Erythroblast (primary cell): ENCODE data around the gene UBE2L6.
A peak's percentile ranks its signal among the peaks of the same experiment; 100 is the strongest.

Experiments used
- DNase-seq, 2 experiments: peaks; one replicate each; lab custom pipeline; 2025; lab: John Stamatoyannopoulos, UW
- GATA1 ChIP-seq: IDR thresholded peaks from 2 replicates; pipeline ENCODE4 v1.6.1; 2011; ENCODE audit warnings: low read depth, mild to moderate bottlenecking, control low read depth, low read length, moderate library complexity
- POLR2A ChIP-seq: IDR thresholded peaks from 2 replicates; pipeline ENCODE4 v1.6.1; 2011; ENCODE audit warnings: mild to moderate bottlenecking, low read length

UBE2L6 gene

DNA sequence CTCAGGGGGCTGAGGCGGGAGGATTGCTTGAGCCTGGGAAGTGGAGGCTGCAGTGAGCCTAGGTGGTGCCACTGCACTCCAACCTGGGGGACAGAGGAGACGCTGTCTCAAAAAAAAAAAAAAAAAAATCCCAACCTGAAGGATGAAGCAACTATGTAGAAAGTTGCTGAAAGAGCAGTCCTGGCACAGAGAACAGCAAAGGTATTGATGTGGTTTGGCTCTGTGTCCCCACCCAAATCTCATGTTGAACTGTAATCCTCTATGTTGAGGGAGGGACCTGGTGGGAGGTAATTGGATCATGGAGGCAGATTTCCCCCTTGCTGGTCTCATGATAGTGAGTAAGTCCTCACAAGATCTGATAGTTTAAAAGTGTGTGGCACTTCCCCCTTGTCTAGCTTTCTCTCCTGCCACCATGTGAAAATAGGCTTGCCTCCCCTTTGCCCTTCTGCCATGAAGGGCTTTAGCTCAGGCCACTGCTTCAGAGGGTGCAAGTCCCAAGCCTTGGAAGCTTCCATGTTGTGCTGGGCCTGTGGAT, 19.3 kb upstream of the UBE2L6 start:
- DNase-seq: no peak

GRCh38 chr11:57585301-57585700, 17.8 kb upstream of the UBE2L6 start:
- no peak for DNase-seq
- TF ChIP-seq GATA1: no peak
- TF ChIP-seq POLR2A: no peak

More for the DNA sequence above, 19.3 kb upstream of the UBE2L6 start:
- TF ChIP-seq POLR2A: no peak
- no peak for TF ChIP-seq GATA1

- TF ChIP-seq POLR2A (no peak), GATA1 (no peak)
- no peak for DNase-seq
Measured at GRCh38 chr11:57584341-57584740, 16.9 kb upstream of the UBE2L6 start.

DNA sequence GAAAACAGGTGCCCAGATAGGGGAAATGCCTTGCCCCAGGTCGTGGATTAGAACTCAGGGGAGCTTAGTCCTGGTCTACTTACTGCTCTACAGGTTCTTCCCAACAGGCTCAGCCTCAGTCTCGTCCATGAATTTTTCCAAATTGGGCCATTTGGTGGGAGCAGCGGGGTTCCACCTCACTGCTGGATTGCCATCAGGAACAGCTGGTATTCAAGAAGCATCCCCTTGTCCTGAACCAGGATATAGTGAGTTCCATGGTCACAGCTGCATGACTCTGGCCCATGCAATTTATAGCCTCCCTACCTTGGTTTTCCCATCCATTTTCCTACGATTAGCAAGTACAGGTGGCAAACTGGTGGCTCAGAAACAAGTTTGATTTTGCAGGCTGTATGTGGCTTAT, 6.6 kb upstream of the UBE2L6 start:
- TF ChIP-seq GATA1 (no peak), POLR2A (no peak)
- DNase-seq: no peak

DNA sequence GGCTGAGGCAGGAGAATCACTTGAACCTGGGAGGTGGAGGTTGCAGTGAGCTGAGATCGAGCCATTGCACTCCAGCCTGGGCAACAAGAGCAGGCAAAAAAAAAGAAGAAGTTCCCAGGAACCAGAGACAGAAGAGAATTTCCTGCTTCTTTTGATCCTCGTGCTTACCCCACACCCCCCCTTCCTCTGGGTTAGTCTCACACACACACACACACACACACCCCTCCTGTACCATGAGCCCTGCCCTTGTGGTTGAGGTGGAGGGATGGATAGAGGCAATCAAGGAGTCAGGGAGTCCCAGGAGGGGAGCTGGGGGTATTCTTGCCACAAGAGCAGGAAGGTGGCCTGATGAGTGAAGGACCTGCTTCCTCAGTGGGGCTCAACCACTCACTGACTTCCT, 4.1 kb upstream of the UBE2L6 start:
- no peak for DNase-seq
- no peak for TF ChIP-seq GATA1
- TF ChIP-seq POLR2A: no peak

GRCh38 chr11:57568330-57568766, 876 bp upstream of the UBE2L6 start:
- TF ChIP-seq POLR2A: no peak
- no peak for TF ChIP-seq GATA1
- peak; percentile 82 to 91 for DNase-seq

DNA sequence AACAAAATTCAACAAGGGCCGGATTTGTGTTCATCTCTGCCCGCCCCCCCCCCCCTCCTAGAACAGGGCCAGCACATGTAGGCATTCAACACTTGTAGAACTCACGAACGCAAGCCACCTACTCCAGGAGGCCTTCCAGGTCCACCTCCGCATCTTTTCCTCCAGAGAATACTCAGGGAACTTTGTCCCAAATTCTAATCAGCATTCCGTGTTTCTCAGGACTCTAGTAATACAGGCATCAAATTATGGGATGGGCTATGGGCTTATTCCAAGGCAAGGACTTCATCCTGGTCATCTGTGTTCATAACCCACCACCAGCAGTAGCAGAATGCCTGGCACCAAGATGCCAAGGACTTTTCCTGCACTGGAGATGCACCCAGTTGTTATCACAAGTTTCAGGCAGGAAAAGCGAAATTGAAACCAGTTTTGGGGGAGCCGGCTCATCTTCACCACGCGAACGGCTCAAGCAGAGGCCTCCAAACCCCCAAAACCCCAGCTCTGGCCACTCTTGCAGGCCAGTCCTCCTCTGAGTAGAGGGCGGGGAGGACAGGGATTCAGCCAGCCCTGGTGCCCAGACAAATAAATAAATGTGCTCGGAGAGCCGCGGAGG, 462 bp downstream of the UBE2L6 start:
- peak; percentile 63 to 73 for DNase-seq

DNA sequence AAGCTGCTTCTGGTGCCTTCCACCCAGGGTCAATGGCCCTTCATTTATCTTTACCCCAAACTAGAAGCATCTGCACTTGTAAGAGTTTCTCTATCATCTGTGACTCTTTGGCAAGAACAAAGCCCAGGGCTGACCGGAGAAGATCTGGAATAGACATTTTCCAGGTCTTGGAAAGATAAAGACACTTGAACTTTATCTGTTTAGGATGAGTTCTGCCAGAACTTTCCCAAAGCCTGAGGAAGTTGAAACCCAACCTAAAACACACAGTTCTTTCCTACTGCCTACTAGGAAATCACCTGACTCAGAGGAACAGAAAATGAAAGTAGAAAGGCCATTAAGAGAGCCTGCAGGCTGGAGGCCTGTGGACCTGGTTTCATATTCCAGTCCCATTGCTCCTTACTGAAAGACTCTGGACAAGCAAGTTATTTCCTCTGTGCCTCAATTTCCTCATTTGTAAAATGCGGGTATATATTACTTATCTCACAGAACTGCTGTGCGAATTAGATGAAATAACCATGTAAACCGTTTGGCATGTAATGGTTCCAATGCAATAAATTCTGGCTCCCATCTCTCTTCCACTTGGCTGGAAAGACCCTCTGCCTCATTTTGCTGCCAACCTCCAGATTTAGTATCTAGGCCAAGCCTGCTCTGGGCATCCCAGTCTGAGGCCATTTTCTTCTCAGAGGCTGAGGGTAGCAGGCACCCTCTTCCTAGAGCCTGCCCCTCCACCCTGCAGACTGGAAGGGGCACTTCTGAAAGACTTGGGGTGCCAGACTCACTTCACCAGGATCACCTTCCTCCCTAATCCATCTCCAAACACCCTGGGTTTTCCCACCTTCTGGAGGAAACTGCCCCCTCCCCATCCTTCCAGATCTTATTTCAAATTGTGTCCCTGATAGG, 1.2 kb downstream of the UBE2L6 start:
- TF ChIP-seq POLR2A: no peak
- no peak for TF ChIP-seq GATA1
- DNase-seq: peak; percentile 72 to 78

More for the DNA sequence above, 462 bp downstream of the UBE2L6 start:
- TF ChIP-seq GATA1 (no peak), POLR2A (no peak)

- TF ChIP-seq POLR2A (no peak), GATA1 (no peak)
- DNase-seq: peak; percentile 17 to 20
Measured at GRCh38 chr11:57562596-57562995, 4.9 kb downstream of the UBE2L6 start.

GRCh38 chr11:57560146-57560545, 7.3 kb downstream of the UBE2L6 start:
- DNase-seq: no peak
- no peak for TF ChIP-seq POLR2A
- TF ChIP-seq GATA1: no peak

- TF ChIP-seq GATA1 (no peak), POLR2A (no peak)
- no peak for DNase-seq
Measured at GRCh38 chr11:57556041-57556440, 11.4 kb downstream of the UBE2L6 start.

- TF ChIP-seq POLR2A (no peak), GATA1 (no peak)
- DNase-seq: no peak
Measured at GRCh38 chr11:57555393-57555792, 12.1 kb downstream of the UBE2L6 start.

DNA sequence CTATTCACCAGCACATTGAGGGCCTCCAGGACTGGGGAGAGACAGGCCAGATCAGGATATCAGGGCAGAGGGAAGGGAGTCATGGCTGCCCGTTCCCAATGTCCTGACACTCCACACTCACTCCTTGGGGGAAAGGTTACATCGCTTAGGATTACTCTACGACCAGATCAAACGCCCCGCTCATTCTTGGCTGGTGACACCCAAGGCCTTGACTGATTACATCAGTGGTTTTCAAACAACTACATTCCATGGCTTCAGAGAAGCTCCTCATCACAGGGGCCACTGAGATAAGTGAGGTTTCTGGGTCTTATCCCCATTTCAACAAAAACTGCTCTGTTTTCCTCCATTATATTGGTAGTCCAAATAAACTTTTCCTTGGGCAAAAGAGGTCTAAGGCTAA, 15.0 kb downstream of the UBE2L6 start:
- TF ChIP-seq POLR2A (no peak), GATA1 (no peak)
- peak; percentile 15 to 26 for DNase-seq

DNA sequence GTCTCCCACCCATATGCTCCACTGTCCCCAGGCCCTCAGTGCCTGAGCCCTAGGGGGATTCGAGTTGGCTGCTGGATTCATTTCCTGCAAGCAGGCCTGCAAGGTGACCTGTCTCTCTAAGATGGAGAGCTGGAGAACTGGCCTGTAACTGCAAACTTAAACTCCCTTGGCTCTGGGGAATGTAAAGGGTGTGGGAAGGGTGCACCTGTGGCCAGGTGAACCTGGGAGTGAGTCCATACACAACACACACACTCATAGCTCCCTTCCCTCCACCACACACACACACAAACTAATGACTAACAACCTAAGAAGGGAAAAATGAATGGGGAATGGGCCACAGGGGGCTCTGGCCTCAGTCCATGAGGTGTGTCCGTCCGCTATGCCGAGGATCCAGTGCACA, 15.5 kb downstream of the UBE2L6 start:
- DNase-seq: no peak
- TF ChIP-seq POLR2A (no peak), GATA1 (no peak)

DNA sequence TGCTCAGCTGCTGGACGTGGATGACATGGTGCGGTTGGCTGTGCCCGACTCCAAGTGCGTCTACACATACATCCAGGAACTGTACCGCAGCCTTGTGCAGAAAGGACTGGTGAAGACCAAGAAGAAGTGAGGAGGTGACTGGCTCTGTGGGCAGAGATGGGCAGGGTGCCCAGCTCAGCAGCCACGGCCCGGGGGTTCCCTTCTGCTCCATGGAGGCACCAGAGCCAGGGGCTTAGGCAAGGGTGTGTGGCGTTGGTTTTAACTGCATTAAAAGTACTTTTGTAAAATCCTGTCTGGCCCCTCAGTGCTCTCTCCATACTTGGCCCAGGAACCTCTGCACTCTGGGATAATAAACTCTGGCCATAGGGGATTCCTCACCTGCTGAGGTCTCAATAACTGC, 17.5 kb downstream of the UBE2L6 start:
- no peak for DNase-seq

More for the DNA sequence above, 17.5 kb downstream of the UBE2L6 start:
- TF ChIP-seq POLR2A (no peak), GATA1 (no peak)
